Inferior parietal cortex (tissue), 1 donor: ENCODE data around the gene TMEM217.

Experiments
- DNase-seq: peaks from one replicate; pipeline ENCODE4 v3.0.0-alpha.2; 2016; ENCODE audit errors: extremely low spot score

Gene TMEM217

DNA sequence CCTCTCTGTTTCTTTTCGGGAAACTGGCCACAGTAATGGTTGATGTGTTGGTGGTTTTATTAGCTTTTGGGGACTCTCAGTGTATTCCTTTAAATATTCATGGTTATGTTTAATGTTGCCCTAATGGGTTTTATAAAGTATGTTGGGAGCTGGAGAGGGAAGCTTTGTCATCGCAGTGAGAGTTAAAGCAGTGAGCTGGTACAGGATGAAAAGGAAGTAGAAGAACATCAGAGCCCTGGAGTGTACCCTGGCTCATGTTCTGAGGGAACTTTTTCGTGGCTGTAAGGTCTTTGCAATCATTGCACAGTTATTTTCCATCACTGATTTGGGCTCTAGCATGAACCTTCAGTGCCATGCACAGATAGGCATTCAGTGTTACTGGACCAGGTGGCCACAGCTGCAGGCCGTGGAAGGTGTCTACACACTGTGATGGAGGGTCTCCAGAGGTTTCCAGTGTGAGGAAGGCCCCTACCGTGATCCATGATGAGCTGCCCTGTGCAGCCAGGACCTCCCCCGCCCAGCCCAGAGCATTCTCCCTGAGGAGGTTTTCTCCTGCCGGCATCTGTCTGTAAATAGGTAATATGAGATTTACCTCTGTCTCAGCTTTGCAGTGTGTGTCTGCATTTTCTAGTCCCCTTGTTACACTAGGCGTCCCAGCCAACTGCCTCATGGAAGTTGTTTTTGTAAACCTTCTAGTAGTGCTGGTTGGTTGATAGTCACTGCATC is 22.4 kb upstream of the TMEM217 start:
- no peak for DNase-seq

- DNase-seq: no peak
These were observed 21.6 kb upstream of the TMEM217 start for GRCh38 chr6:37279366-37280134.

DNA sequence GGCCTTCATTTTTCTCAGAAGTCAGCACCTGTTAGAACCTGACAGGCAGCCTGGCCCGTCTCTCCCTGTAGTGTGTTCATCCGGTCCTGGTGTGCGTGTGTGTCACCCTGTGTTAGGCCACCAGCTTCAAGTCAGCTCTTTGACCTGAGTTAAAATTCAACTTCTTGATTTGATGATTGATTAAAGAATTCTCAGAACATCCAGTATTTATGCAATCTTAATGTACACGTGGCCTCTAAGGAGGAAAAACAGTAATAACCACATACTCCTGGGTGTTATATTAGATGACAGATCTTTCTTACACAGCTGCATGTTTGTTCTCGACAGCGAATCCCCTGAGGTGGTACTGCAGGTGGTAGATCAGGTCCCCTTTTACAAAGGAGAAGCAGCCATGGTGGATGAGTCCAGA is 19.1 kb upstream of the TMEM217 start:
- no peak for DNase-seq

DNA sequence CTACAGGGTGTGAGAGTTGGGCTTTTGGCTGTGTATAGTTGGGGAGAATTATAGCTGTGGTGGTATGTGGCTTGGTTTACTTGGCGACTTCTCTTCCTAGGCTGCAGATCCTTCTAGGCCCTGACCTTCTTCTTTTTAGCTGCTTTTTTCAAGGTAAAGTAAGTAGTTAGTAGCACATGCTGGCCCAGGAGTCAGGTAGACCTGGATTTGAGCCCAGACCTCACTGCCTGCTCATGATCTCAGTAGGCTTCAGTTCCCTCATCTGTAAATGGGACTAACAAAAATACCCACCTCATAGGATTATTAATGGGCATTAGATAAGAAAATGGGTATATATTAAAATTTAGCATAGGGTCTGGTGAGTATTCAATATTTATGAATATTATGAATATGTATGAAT is 17.4 kb upstream of the TMEM217 start:
- no peak for DNase-seq

DNA sequence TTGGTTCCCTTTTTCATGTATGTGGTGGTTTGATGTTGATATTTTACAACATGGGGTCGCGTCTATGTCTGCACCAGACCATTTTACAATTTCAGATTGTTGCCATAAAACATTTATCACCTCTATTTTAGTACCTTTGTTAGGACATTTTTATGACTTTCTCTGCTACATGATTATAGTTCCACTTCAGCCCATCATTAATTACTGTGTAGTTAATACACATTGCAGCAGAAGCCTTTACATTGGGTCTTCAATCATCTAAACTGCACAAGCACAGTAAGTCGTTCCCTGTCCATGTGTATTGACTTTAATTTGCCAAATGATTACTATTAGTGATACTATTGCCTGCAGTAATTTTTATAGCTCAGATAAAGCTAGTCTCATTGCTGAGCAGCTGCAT is 15.7 kb upstream of the TMEM217 start:
- no peak for DNase-seq

DNA sequence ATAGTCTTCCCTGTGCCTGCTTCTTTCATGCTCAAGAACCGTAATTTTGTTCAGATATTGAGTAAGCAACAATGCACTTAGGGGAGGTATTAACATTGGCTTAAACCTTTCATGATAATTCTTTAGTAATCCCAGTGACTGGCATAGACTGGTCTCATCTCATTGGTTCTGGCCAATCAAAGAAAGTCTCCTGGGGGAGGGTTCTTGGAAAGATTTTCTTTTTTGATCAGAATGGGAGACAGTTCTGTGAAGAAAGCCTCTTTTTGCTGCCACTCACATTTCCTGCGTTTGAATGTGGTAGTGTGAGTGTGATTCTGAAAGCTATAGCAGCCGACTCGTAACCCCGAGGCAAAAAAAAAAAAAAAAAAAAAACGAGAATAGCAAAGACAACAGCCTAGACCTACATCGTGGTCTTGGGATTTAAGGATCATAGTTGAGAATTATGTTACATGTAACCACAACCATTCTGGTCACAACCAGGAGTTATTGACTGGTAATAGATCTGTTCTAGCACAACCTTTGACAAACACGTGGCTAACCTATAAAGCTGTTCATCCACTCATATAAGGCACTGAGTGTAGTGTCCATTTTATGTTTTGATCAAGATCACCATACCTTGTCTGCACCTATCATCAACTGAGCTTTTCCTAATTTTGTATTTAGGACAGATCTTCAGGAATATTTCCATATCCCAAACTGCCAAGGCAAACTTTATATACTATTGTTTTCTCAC is 15.1 kb upstream of the TMEM217 start:
- DNase-seq: no peak

GRCh38 chr6:37269105-37269504 is 11.2 kb upstream of the TMEM217 start:
- no peak for DNase-seq

- DNase-seq: no peak
These were observed 7.9 kb upstream of the TMEM217 start for GRCh38 chr6:37265860-37266259.

DNA sequence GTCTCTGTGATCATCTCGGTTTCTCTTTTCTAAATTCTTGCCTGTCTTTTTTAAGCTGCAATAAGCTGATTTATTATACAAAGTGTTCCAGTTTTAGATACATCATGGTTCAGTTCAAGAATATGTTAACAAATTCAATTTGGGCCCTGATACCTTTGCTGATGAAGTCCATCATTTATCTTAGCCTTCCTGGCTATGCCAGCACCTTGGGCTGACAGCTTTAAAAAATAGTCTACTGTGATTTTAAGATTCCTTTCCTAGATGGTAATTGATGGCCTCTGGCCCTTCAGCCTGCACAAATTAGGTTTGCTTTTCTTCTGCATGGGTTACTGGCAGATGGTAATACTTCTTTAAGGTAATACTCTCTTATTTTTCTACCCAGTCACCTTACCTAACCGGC is 7.1 kb upstream of the TMEM217 start:
- no peak for DNase-seq

GRCh38 chr6:37262446-37263026 is 4.6 kb upstream of the TMEM217 start:
- DNase-seq: no peak

DNA sequence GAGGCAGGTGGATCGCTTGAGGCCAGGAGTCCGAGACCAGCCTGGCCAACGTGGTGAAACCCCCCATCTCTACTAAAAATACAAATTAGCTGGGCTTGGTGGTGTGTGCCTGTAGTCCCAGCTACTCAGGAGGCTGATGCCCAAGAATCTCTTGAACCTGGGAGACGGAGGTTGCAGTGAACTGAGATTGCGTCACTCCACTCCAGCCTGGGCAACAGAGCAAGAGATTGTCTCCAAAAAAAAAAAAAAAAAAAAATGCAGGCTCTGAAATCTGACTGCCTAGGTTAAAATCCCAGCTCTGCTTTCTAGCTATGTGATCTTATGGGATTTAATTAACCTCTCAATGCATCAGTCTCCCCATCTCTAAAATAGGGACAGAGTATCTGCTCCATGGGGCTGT is 3.3 kb upstream of the TMEM217 start:
- DNase-seq: no peak

GRCh38 chr6:37260444-37260843 is 2.5 kb upstream of the TMEM217 start:
- DNase-seq: no peak

DNA sequence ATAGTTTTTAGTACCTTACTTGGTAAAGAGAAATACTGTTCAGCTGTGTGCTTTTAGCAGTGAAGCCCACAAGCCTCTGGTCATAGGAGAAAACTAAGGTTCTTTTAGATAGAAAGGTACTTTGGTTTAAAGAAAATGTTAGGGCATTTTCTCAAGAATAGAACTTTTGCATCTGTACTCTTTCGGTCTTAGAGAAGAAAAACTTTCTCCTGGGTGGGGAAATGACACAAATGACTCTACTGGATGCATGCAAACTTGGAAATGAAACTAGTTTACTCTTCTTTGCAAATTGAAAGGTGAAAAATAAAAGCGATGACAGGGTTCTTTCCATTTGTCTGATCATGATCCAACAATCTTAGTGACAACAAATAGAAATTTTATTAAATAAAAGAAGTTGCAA is 2.1 kb upstream of the TMEM217 start:
- DNase-seq: no peak

DNA sequence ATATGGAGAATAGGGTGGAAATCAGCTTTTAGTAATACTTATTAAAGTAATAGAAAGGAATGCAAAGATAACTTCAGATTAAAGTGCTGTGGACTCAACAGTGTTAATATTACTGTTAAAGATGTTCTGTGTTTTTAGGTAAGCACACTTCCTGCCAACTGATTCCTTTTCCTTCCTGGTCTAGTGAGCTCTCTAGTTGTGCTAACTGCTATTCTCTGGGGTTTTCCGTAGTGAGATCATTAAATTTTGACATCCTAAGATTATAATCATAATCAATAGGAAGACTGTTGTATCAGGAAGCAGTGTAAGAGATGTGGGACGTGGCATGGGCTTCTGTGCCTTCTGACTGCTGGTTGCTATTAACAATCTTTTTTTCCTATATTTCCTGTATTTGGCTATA is 1.2 kb upstream of the TMEM217 start:
- DNase-seq: no peak

GRCh38 chr6:37258405-37259105 is 611 bp upstream of the TMEM217 start:
- DNase-seq: no peak

- DNase-seq: no peak
These were observed 667 bp downstream of the TMEM217 start for GRCh38 chr6:37257320-37257633.

- DNase-seq: no peak
These were observed 1.1 kb downstream of the TMEM217 start for GRCh38 chr6:37256692-37257319.

- DNase-seq: no peak
These were observed 3.1 kb downstream of the TMEM217 start for GRCh38 chr6:37254881-37255280.

- DNase-seq: no peak
These were observed 4.4 kb downstream of the TMEM217 start for GRCh38 chr6:37253486-37254007.

- DNase-seq: no peak
These were observed 6.6 kb downstream of the TMEM217 start for GRCh38 chr6:37251211-37251780.
